ENCODE data around the gene HOXC4. TPM values are rescaled to one million over a fixed set of nuclear protein-coding genes. Genes with fewer than 3 reads are reported as not detected.

HOXC4 gene
- total RNA-seq, 1 donor = 3.3 TPM

DNA sequence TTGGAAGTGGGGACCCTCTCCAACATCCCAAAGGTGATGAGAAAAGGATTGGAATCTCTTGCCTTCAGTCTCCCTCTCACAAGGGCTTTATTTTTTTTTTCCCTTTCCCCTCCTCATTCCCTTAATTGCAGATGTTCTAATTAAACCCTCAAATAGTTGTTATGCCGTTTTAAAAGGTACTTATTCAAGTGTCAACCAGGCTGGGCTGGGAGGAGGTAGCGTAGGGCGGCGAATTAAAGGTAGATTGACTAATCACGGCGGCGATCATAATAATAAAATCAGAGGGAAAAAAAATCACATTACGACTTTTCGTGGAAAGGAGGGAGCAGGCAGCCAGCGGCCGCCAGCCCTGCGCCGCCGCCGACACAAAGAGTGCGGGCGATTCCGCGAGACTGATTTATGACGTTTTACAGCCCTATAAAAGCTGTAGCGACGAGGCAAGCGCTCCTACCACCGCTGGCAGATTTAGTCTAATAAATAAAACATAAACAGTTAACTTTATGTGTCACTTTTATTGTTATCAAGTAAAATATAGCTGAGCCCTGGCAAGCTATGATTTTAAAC is 1.7 kb upstream of the HOXC4 start:
- H3K27ac ChIP-seq (ENCODE audit: low read depth, low read length) = no peak overlapping the region
- no peak overlapping the region for H3K4me2 ChIP-seq (ENCODE audit: insufficient read depth, low read length)
- H3K79me2 ChIP-seq (ENCODE audit: insufficient read depth, low read length) = peaks cover 7% of the 10 kb centered on the region
- H3K27me3 ChIP-seq (ENCODE audit: insufficient read depth, low read length) = no peaks in the 10 kb centered on the region
- TF ChIP-seq CTCF (IDR thresholded peaks at IDR 0.05; ENCODE audit: extremely low read depth, low read depth, low read length) = no peak
- no peaks in the 10 kb centered on the region for H3K9me3 ChIP-seq (ENCODE audit: low read depth, low read length)
- H3K4me1 ChIP-seq (ENCODE audit: insufficient read depth, low read length) = peaks cover 6% of the 10 kb centered on the region
- no peak overlapping the region for H2AFZ ChIP-seq (ENCODE audit: low read length)
- H3K36me3 ChIP-seq (ENCODE audit: insufficient read depth, low read length) = no peaks in the 10 kb centered on the region
- peak; percentile 78 for DNase-seq (ENCODE audit: insufficient read length, low spot score, missing footprints)
- no peak overlapping the region for H3K4me3 ChIP-seq (ENCODE audit: insufficient read depth, low read length)
- H4K20me1 ChIP-seq (ENCODE audit: insufficient read depth, low read length) = peaks cover 25% of the 10 kb centered on the region

- DNase-seq (ENCODE audit: insufficient read length, low spot score, missing footprints) = peak; percentile 92
- Histone ChIP-seq H3K36me3 (ENCODE audit: insufficient read depth, low read length) (no peaks in the 10 kb centered on the region), H3K27me3 (ENCODE audit: insufficient read depth, low read length) (no peaks in the 10 kb centered on the region), H3K79me2 (ENCODE audit: insufficient read depth, low read length) (peaks cover 7% of the 10 kb centered on the region), H3K9me3 (ENCODE audit: low read depth, low read length) (no peaks in the 10 kb centered on the region), H3K27ac (ENCODE audit: low read depth, low read length) (peak overlapping the region; percentile 45), H4K20me1 (ENCODE audit: insufficient read depth, low read length) (peaks cover 26% of the 10 kb centered on the region), H3K4me3 (ENCODE audit: insufficient read depth, low read length) (peak overlapping the region; percentile 76), H3K4me1 (ENCODE audit: insufficient read depth, low read length) (peaks cover 6% of the 10 kb centered on the region), H2AFZ (ENCODE audit: low read length) (no peak overlapping the region), H3K4me2 (ENCODE audit: insufficient read depth, low read length) (peak overlapping the region; percentile 84)
- no peak for TF ChIP-seq CTCF (IDR thresholded peaks at IDR 0.05; ENCODE audit: extremely low read depth, low read depth, low read length)
Observed at GRCh38 chr12:54052438-54053002, 1.1 kb upstream of the HOXC4 start.

DNA sequence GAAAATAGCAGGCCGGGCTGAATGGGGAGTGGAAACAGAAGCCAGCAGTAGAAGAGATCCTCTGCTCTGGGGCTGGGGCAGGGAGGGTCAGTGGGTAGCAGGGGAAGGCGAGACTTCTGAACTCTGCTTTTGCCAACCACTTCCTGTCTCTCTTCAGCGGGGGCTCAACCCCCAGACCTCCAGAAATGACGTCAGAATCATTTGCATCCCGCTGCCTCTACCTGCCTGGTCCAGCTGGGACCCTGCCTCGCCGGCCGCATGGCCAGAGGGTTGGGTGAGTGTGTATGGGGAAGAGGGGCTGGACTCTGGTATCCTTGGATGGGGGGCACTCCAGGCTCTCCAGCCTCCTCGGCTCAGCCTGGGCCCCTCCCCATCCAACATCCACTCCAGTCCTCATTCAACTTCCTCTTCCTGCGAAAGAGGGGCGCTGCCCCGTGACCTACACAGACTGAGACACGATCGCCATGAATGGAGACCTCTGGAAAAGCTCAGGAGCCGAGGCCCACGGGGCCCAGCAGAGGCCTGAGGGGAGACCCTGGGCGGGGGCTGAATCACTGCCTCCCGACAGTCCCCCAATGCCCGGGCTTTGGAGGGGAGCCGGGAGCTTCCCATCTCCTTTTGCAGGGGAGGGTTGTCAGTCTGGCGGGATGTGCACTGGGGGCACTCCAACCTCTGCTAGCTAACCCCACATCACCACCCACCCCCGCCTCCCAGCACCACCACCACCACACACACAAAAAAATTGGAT is 458 bp upstream of the HOXC4 start:
- peak overlapping the region; percentile 84 for H3K4me2 ChIP-seq (ENCODE audit: insufficient read depth, low read length)
- H3K36me3 ChIP-seq (ENCODE audit: insufficient read depth, low read length) = no peaks in the 10 kb centered on the region
- no peak for TF ChIP-seq CTCF (IDR thresholded peaks at IDR 0.05; ENCODE audit: extremely low read depth, low read depth, low read length)
- DNase-seq (ENCODE audit: insufficient read length, low spot score, missing footprints) = peak; percentile 47
- no peaks in the 10 kb centered on the region for H3K9me3 ChIP-seq (ENCODE audit: low read depth, low read length)
- H3K27ac ChIP-seq (ENCODE audit: low read depth, low read length) = peak overlapping the region; percentile 45
- peak overlapping the region; percentile 62 for H2AFZ ChIP-seq (ENCODE audit: low read length)
- peak overlapping the region; percentile 76 for H3K4me3 ChIP-seq (ENCODE audit: insufficient read depth, low read length)
- H4K20me1 ChIP-seq (ENCODE audit: insufficient read depth, low read length) = peaks cover 27% of the 10 kb centered on the region
- H3K27me3 ChIP-seq (ENCODE audit: insufficient read depth, low read length) = no peaks in the 10 kb centered on the region
- peaks cover 7% of the 10 kb centered on the region for H3K79me2 ChIP-seq (ENCODE audit: insufficient read depth, low read length)
- H3K4me1 ChIP-seq (ENCODE audit: insufficient read depth, low read length) = peaks cover 6% of the 10 kb centered on the region

GRCh38 chr12:54054742-54055194 is 1.1 kb downstream of the HOXC4 start:
- Histone ChIP-seq H3K36me3 (ENCODE audit: insufficient read depth, low read length) (no peaks in the 10 kb centered on the region), H4K20me1 (ENCODE audit: insufficient read depth, low read length) (peaks cover 26% of the 10 kb centered on the region), H3K27me3 (ENCODE audit: insufficient read depth, low read length) (no peaks in the 10 kb centered on the region), H3K79me2 (ENCODE audit: insufficient read depth, low read length) (peaks cover 7% of the 10 kb centered on the region), H3K4me1 (ENCODE audit: insufficient read depth, low read length) (peaks cover 6% of the 10 kb centered on the region), H2AFZ (ENCODE audit: low read length) (no peak overlapping the region), H3K9me3 (ENCODE audit: low read depth, low read length) (no peaks in the 10 kb centered on the region), H3K27ac (ENCODE audit: low read depth, low read length) (no peak overlapping the region), H3K4me2 (ENCODE audit: insufficient read depth, low read length) (peak overlapping the region; percentile 84), H3K4me3 (ENCODE audit: insufficient read depth, low read length) (peak overlapping the region; percentile 76)
- TF ChIP-seq CTCF (IDR thresholded peaks at IDR 0.05; ENCODE audit: extremely low read depth, low read depth, low read length) = no peak
- peak; percentile 27 for DNase-seq (ENCODE audit: insufficient read length, low spot score, missing footprints)

Data from osteoblast (primary cell).